GM03348 (cell line): Measurements from ENCODE around the gene ZCCHC14.
"Not testable (repeated sequence)": the region's sequence is repeated elsewhere in the genome, so short reads cannot be mapped to it uniquely, and the experiment has no call there.

Source experiments
- DNase-seq: peaks from one replicate; pipeline ENCODE4 v3.0.0; 2012; ENCODE audit warnings: low spot score

ZCCHC14 gene

GRCh38 chr16:87380881-87381280, 111.9 kb downstream of the ZCCHC14 start:
- no peak for DNase-seq

- no peak for DNase-seq
Observed at GRCh38 chr16:87380403-87380802, 112.4 kb downstream of the ZCCHC14 start.

GRCh38 chr16:87379312-87379752, 113.5 kb downstream of the ZCCHC14 start:
- DNase-seq, result not testable (repeated sequence)

GRCh38 chr16:87376660-87377059, 116.2 kb downstream of the ZCCHC14 start:
- no peak for DNase-seq

GRCh38 chr16:87375426-87376135, 117.2 kb downstream of the ZCCHC14 start:
- DNase-seq, result peak; percentile 41

GRCh38 chr16:87374313-87374712, 118.5 kb downstream of the ZCCHC14 start:
- no peak for DNase-seq

GRCh38 chr16:87372305-87372704, 120.5 kb downstream of the ZCCHC14 start:
- no peak for DNase-seq

- no peak for DNase-seq
Observed at GRCh38 chr16:87371261-87371866, 121.5 kb downstream of the ZCCHC14 start.

- DNase-seq, result no peak
Observed at GRCh38 chr16:87369796-87370719, 122.8 kb downstream of the ZCCHC14 start.

GRCh38 chr16:87369117-87369765, 123.6 kb downstream of the ZCCHC14 start:
- DNase-seq, result no peak

- DNase-seq, result no peak
Observed at GRCh38 chr16:87368029-87368770, 124.6 kb downstream of the ZCCHC14 start.

GRCh38 chr16:87367529-87367928, 125.3 kb downstream of the ZCCHC14 start:
- DNase-seq, result no peak

GRCh38 chr16:87366930-87367329, 125.9 kb downstream of the ZCCHC14 start:
- no peak for DNase-seq

- no peak for DNase-seq
Observed at GRCh38 chr16:87366288-87366687, 126.5 kb downstream of the ZCCHC14 start.

- DNase-seq, result no peak
Observed at GRCh38 chr16:87365021-87365713, 127.7 kb downstream of the ZCCHC14 start.

GRCh38 chr16:87363771-87364455, 128.9 kb downstream of the ZCCHC14 start:
- DNase-seq, result no peak

GRCh38 chr16:87362828-87363559, 129.8 kb downstream of the ZCCHC14 start:
- not testable (repeated sequence) for DNase-seq

GRCh38 chr16:87361916-87362619, 130.8 kb downstream of the ZCCHC14 start:
- DNase-seq, result no peak
